GM13977 (cell line): Measurements from ENCODE around the gene SELENOI.

Experiments used
- DNase-seq: peaks from one replicate; pipeline ENCODE4 v3.0.0; 2012; ENCODE audit warnings: low spot score
- in situ Hi-C: fragments of 300-500 bp; cut with MboI; formaldehyde crosslinking; loops from one replicate; pipeline ENCODE4 v1.12.0; 2022; ENCODE audit warnings: low sequenced_read_pairs, low pct_unique_long_range_greater_than_20kb, mixed read lengths, inconsistent platforms; ENCODE audit not compliant: unreplicated experiment
- TF ChIP-seq, protein P1 (sequence below): IDR thresholded peaks from 2 replicates; pipeline ENCODE4 v1.5.1; 2012; ENCODE audit warnings: mild to moderate bottlenecking, control low read depth; ENCODE audit not compliant: insufficient read depth; ENCODE audit errors: extremely low read depth, missing control alignments

Gene SELENOI, protein sequence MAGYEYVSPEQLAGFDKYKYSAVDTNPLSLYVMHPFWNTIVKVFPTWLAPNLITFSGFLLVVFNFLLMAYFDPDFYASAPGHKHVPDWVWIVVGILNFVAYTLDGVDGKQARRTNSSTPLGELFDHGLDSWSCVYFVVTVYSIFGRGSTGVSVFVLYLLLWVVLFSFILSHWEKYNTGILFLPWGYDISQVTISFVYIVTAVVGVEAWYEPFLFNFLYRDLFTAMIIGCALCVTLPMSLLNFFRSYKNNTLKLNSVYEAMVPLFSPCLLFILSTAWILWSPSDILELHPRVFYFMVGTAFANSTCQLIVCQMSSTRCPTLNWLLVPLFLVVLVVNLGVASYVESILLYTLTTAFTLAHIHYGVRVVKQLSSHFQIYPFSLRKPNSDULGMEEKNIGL

GRCh38 chr2:26345545-26346453, at the start of gene SELENOI:
Gene SELENOI, plus strand, starts transcription at chr2:26346143. Its CDS starts 90 bp downstream, at chr2:26346233.
- in situ Hi-C loops, result no loop called here
- TF ChIP-seq, protein P1, sequence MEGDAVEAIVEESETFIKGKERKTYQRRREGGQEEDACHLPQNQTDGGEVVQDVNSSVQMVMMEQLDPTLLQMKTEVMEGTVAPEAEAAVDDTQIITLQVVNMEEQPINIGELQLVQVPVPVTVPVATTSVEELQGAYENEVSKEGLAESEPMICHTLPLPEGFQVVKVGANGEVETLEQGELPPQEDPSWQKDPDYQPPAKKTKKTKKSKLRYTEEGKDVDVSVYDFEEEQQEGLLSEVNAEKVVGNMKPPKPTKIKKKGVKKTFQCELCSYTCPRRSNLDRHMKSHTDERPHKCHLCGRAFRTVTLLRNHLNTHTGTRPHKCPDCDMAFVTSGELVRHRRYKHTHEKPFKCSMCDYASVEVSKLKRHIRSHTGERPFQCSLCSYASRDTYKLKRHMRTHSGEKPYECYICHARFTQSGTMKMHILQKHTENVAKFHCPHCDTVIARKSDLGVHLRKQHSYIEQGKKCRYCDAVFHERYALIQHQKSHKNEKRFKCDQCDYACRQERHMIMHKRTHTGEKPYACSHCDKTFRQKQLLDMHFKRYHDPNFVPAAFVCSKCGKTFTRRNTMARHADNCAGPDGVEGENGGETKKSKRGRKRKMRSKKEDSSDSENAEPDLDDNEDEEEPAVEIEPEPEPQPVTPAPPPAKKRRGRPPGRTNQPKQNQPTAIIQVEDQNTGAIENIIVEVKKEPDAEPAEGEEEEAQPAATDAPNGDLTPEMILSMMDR, result no peak
- peak; percentile 97 for DNase-seq

GRCh38 chr2:26297061-26297460, 48.9 kb upstream of the SELENOI start:
- in situ Hi-C loops, result no loop called here
- DNase-seq, result no peak

GRCh38 chr2:26298286-26298637, 47.7 kb upstream of the SELENOI start:
- TF ChIP-seq, protein P1, result no peak
- in situ Hi-C loops, result no loop called here
- no peak for DNase-seq

More at GRCh38 chr2:26297061-26297460, 48.9 kb upstream of the SELENOI start:
- TF ChIP-seq, protein P1, result no peak

DNA sequence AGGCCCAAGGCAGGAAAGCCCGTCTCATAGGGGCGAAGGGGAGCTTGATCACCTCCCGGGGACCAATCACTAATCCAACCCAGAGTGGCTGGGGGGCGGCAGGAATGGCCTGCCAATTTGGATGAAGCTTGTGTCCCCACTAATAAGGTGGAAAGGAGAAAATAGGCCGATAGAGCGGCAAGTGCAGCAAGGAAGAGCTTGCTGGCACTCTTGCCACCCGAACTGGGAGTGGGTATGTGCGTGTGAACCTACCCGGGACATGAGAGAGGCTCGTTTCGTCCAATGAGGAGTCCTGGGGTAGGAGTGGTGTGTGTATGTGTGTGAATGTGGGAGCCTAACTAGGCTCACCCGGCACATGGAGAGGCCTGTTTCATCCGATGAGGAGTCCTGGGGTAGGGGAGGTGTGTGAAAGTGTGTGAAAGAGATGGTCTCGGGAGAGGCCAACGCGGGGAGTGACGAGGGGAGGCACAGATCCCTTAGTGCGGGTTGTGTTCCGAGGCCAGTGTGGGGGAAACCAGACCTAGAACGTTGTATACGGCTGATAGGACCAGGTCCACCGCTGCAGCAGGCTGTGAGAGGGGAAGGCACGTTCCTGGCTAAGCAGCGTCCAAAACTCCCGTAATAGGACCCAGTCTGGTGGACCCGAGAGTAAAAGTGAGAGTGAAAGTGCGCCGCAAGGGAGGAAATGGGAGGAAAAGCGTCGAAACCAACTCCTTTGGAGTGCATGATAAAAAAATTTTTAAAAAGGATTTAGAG, 47.1 kb upstream of the SELENOI start:
- peak; percentile 31 for DNase-seq
- TF ChIP-seq, protein P1, result no peak
- in situ Hi-C loops, result no loop called here

DNA sequence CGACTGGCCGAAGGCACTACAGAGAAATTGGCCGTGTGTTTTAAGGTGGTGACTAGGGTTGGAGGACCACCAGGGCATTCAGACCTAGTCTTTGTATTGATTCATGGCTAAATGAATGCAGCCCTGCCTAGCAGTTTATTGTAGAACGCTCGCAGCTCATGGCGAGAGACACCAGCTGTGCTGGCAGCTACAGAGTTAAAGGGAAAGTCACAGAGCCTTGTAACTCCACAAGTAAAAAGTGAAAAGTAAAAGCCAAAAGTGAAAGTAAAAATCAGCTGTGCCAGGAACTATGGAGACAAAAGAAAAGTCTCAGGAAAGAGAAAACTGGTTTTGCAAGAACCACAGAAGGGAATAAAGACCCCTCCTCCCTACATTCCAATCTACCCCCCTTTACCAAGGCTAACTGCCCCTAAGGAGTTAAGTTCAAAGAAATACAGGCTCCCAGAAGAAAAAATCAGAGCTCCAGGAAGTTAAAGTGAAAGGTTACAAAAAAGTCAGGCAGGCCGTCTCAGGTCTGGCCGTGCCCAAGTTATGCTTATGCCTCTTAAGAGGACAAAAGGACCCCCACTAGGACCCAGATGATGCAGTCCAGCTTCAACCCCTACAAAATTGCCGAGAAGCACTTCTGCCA, 46.4 kb upstream of the SELENOI start:
- TF ChIP-seq, protein P1, result no peak
- in situ Hi-C loops, result no loop called here
- DNase-seq, result peak; percentile 37
